Gastrocnemius medialis (tissue), 4 donors: ENCODE results near the gene COPS3.

Experiments
- CTCF ChIP-seq, 5 experiments: fragments of 450-650 bp in 3 of 5; fragments of 200-600 bp in 2 of 5; sonication (generic) in 2 of 5; IDR thresholded peaks in 4 of 5; conservative IDR thresholded peaks in 1 of 5; 1 replicate in 4 of 5; 2 replicates in 1 of 5; pipeline ENCODE4 v1.5.1; 2016 to 2019; ENCODE audit warnings: antibody characterized with exemption in 5 of 5, mild to moderate bottlenecking in 3 of 5, moderate library complexity in 3 of 5
- POLR2A ChIP-seq, 2 donors: fragments of 450-650 bp; IDR thresholded peaks; one replicate each; pipeline ENCODE4 v1.6.1; 2017; ENCODE audit warnings: antibody characterized with exemption in 2 of 2, mild to moderate bottlenecking in 2 of 2, moderate library complexity in 2 of 2

GRCh38 chr17:17320188-17320910 lies 39.3 kb upstream of the COPS3 start:
- TF ChIP-seq CTCF (IDR thresholded peaks at IDR 0.05 in 4 of 5, conservative IDR thresholded peaks at IDR 0.05 in 1 of 5) (no peak), POLR2A (IDR thresholded peaks at IDR 0.05) (no peak)
